Measurements from ENCODE around the gene DSCAM.
A peak's percentile ranks its signal among the peaks of the same experiment; 100 is the strongest.

The DSCAM gene

DNA sequence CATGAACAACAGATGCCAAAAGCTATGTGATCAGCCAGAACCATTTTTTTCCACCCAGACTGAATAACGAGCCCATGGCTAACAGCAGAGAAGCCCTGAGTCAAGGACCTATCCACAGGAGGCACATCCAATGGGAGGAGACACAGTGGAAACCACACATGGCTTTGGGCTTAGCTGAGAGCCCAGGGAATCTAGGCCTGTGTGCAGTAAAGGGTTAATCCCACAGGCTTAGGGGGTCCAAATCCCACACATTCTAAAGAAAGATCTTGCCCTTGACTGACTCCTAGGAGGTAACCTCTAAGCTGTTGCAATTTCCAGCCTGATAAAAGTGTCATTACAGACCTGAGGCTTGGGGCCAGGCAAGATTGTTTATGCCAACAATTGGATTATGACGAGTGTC is 194.5 kb downstream of the DSCAM start:
- DNase-seq (ENCODE audit: low spot score), result no peak

DNA sequence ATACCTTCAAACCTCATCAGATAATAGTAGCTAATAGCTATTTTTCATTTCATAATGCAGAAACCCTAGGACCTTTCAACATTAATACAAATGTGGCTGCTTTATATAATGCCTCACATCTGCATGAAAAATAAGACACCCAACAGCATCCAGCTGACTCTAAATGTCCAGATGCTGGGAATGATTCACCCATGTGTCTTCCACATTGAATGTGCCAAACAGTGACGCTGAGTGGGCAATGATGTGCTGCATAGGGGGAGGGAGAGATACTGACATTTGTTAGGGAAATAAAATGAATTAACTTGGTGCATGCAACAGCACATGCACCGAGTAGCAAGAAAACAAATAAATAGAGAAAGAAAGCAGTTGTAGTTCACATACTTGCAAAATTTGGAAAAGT is 199.3 kb downstream of the DSCAM start:
- DNase-seq (ENCODE audit: low spot score), result no peak

DNA sequence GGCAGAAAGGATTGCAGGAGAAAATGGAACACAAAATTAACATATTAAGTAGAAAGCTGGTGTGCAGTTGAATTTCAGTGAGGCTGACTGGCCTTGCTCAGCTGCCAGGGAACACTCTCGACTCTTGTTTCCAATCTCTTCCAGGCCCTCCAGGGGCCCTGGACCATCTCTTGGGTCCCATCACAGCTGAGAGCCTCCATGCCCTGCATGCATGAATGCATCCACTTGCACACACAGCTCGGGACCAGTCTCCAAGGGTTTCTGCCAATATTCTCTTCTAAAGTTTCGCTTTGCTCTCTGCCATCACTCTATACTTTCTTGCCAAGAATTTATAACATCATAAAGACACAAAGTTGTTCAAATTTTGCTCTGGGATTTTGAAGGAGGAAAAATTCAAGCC is 200.3 kb downstream of the DSCAM start:
- DNase-seq (ENCODE audit: low spot score), result no peak

DNA sequence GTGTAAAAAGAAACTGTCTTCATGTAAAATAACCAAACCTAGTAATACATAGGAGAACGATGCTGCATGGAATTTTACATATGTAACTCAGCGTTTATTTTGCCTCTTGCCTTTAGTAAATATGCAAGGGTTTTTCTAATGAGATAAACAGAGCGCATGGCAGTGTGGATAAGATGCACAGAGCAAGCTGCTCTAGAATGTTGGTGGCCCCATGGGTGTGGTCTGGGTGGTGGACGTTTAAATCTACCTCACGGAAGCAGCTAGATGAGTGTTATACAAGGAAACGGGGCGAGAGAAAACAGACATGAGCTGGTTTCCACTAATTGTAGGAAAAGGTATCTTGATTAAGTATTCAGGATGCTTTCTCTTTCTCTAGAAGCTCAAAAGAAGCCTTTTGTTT is 205.9 kb downstream of the DSCAM start:
- DNase-seq (ENCODE audit: low spot score), result no peak

DNA sequence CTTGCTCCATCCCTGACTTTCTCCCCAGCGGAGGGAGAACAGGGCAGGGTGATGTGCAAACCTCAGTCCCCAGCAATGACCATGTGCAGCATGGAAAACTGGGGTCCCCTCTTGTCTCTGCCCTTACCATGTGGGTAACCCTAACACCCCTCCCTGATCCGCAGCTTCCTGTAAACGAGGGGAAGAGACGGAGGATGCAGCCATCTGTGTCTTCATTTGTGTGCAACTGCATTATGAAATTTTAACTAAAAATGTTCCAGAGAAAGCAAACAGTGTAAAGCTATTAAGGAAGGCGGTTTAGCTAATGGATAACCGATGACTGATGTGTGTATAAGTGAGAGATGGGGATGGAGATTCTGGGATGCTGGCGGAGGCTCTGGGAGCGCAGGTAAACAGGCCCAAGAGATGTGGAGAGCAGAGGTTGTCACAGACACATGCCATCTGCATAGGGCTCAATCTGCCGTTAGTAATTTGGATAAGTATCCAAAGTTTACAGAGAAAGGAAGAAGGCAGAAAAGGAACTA is 206.6 kb downstream of the DSCAM start:
- DNase-seq (ENCODE audit: low spot score), result no peak

DNA sequence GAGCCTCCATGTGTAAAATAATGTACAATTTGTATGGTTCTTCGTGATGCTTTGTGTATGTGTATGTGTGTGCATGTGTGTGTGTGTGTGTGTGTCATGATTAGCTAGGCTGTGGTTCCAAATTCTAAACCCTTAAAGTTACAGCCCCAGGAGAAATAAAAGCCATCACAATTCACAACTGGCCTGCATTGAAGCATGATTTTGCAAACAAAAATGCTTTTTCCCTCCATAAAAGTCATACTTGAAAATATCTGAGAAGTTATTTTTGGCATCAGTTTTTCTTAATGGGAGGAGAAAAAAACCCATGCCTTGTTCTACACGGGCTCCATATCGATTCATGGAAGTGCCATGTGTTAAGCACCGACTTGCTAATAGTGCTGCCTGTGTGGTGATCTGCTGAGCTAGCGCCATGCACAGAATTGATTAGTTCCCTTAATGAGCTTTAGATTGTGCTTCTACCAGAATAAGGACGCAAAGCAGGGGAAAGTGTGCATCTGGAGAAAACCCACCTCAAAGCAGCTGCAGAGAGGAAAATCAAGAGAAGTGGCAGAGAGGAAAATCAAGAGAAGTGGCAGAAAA is 207.3 kb downstream of the DSCAM start:
- DNase-seq (ENCODE audit: low spot score), result no peak

DNA sequence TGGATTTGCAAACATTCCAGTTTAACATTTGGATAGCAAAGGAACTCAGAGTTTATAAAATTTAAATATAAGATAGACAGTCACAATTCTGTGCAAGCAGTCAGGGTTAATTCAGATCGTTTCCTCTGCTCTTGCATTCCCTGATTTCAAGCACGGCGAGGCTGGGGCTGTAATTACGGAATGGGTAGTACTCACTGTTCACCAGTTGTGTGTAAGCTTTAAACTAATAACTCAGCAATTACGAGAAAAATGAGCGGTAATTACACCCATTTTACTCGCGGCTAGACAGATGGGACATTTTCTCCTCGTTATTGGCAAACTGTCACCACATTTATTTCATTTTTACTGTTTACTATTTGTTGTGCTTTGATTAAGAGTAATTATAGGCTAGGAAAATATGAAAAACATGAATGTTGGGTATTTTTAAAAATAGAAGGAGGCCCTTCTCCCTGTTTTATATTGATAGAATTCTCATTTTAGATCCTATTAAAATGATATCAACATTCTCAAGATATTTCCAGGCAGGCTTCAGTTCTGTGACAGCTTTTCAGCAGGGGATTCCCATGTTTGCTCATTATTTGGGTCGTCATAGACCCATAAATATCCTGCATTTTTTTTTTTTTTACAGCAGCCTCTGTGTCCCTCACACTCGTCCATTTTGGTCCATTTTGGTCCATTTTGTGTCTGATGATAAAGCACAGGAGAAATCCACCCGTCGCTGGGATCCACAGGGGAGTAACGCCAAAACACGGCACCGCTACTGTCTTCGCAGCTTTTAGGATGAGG is 208.3 kb downstream of the DSCAM start:
- no peak for DNase-seq (ENCODE audit: low spot score)

DNA sequence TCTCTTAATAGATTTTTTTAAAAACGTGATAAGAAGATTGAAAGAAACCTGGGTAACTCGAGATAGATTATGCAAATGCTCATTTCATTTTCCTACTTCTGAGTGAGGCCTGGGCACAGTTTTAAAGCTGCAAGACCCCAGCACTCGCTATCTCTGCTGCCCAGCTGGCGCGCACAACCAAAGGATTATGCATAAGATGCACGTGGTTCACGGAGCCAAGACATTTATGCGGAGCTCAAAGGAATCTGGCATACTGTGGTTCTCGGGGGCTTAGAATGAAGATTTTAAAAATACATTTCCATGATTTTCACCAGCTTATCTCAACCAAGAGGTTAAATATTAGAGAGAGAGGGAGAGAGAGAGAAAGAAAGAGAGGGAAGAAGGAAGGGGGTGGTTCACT is 210.9 kb downstream of the DSCAM start:
- no peak for DNase-seq (ENCODE audit: low spot score)

DNA sequence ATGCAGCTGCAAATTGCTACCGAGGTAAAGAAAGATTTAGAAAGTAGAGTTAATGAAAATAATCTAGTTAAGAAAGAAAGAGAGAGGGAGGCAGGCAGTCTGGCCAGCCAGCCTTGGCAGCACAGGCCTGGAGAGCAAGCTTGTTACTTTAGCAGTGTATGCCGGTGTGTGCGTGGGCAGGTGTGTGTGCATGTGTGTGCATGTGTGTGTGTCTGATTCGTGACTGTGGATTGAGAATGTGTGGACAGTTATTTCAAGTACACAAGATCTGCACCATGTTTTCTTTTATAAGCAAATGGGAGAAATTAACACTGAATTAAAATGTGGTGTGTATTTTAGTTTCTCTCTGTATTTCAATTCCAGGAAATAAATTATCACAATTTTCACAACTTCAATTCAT is 211.6 kb downstream of the DSCAM start:
- DNase-seq (ENCODE audit: low spot score), result no peak

DNA sequence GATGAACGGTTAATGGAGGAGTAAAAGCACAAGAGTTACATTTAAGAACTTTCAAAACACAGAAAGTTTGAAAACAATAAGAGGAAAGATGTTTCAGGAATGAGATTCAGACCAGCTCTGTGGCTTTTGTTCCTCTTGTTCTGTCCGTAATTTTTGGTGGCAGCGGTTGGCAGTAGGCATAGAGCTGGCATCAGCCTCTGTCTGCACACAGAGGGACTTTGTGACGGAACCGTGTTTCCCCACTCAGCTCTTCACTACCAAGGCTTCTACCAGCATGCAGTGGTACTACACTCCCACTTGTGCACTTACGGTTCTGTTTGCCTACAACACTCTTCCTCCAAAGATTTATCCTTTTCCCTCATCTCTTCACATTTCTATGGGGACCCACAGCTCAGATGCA is 212.8 kb downstream of the DSCAM start:
- DNase-seq (ENCODE audit: low spot score), result peak; percentile 47

DNA sequence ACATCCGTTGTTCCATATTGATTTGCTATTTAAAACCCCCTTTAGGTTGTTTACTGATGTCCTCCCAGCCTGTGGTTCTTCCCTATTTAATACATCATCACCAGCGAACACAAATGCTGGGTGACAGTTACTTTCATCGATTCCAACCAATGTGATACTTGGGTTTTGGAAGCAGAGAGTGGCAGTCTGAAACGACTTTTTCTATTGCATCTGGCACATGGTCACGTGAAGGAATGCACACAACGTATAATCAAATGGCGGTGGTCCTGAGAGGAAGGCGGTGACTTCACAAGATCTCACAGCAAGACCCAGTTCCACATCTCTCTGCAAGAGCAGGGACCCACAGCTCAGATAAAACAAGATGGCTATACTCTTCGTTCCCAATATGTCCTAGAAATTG is 213.9 kb downstream of the DSCAM start:
- no peak for DNase-seq (ENCODE audit: low spot score)

DNA sequence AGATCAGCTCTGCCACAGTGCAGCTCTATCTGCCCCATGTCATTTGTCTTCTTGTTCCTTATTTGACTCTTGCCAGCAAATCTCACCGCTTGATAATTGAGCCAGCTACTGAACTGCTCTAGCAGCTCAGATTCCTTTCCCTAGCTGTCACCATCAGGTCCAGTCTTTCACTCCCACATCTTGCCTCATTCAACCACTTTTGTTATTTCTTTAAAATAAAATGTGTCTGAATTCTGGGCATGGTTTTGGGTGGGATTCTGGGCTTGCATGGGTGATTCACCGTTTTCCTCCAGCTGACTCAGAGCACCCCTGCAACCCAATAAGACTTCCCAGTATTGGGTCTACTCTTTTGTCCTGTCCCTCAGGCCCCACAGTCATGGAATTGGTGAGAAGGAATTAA is 215.7 kb downstream of the DSCAM start:
- no peak for DNase-seq (ENCODE audit: low spot score)

DNA sequence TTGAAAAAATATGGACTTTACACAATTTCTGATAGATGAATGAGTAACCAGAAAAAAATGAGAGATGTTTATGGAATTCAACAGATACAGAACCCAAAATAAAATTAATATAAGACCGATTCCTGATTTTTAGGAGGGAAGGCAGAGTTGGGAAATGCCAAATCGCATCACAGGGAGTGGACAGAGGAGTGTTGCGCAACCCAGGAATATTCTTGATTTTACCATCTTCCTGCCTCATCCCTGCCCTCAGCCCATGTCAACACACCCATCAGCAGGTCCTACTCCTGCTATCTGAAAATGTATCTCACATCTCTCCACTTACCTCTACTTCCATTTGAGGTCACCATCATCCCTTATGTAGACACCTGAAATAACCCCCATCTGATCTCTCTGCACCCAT is 221.0 kb downstream of the DSCAM start:
- DNase-seq (ENCODE audit: low spot score), result no peak

DNA sequence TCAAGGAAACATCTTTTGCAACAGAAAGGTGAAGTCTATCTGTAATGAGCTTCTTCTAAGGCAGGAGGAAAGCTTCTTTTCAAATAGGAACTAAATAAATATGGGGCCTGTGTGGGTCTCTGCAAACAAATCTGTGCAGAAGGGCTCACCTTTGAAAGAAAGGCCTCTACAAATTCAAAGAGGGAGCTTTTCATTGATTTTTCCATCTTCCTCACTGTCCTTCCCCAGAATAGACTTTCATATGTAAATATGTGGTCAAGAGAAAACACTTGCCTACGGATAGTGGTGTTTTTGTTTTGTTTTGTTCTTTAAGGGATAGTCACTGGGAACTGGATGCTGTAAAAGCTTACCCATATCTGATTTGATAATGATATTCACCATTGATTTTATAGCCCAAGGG is 223.4 kb downstream of the DSCAM start:
- DNase-seq (ENCODE audit: low spot score), result no peak

DNA sequence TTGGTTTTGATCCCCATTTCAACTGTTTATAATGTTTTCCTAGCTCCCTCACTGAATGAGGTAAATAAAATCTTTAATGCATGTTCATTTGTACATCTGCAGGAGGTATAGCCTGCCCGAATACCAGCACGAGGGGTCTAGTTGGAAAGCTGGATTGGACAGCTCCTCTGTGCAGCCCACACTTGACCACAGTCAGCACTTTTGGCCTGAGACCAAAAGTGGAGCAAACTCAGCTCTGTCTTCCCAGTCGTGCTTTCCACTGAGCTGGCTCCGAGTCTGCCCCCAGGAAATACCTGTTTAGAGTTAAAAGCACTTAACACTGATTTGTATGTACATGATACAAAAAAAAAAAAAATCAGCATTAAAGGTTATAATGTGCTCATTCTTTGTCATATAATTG is 224.4 kb downstream of the DSCAM start:
- DNase-seq (ENCODE audit: low spot score), result no peak

DNA sequence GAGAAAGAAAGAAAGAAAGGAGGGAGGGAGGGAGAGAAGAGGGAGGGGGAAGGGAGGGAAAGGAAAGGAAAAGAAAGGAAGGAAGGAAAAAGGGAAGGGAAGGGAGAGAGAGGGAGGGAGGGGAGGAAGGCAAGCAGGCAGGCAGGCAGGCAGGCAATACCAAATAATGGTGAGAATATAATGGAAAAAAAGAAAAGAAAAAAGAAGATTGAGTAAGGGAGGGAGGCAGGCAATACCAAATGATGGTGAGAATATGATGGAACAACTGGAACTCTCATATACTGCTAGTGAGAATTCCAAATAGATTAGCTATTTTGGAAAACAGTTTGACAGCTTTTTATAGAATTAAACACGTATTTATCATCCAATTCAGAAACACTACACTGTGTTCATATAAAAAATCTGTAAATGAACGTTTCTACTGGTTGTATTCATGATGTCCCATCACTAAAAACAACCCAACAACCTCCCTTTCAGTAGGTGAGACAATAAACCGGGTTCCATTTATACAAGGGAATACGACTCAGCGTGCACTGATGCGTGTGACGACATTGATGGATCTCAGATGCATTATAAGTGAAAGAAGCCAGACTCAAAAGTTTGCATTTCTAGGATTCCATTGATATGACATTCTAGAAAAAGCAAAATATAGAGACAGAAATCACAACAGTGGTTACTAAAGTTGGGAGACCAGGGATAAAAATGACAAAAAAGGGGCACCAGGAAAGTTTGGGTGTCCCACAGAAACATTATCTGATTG is 226.4 kb downstream of the DSCAM start:
- DNase-seq (ENCODE audit: low spot score), result no peak

DNA sequence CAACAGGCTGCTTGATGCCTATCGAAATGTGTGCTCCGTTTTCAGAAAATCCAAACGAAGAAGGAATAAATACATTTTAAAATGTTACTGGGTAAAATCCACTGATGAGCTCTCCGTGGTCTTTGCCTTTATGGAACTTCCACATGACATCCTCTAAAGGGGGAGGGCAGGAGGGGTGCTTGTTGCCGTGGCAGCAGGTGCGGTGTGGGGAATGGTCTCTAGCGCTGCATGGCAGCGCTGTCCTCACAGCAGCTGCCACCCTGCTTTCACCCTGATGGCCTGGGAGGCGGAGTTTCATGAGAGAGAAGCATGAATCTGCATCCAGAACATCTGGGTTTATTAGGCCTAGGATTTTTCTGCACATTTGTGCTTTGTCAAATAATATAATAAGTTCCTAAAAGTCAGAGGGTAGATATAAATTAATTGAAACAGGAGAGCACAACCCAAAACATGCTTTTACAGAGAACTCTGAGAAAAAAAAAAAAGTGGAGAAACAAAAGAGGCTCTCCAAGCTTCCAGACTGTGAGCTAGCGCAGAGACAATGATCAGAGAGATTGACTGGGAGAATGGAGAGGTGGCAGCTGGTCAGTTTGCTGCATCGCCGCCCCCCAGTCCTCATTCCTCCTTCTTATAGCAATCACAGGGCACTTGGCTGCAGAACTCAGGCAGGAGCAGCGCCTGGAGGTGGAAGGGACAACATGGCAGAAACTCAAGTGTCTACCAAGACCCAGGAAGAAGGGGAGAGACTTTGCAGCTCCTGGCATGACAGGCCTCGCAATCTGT is 228.6 kb downstream of the DSCAM start:
- no peak for DNase-seq (ENCODE audit: low spot score)

DNA sequence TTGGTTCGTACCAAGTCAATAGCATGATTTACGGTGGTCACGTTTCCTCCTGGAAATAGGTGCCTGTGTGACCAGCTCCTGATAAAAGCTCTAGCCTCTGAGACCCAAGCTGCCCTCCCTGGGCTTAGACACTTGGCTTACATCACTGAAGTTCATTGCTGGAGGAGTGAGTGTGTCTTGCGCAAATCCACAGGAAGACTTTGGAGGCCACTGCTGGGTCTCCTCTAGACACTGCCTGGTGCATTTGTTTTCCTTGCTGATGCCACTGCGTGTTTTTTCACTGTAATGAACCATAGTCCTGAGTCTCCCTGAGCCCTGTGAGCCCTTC is 230.6 kb downstream of the DSCAM start:
- no peak for DNase-seq (ENCODE audit: low spot score)

DNA sequence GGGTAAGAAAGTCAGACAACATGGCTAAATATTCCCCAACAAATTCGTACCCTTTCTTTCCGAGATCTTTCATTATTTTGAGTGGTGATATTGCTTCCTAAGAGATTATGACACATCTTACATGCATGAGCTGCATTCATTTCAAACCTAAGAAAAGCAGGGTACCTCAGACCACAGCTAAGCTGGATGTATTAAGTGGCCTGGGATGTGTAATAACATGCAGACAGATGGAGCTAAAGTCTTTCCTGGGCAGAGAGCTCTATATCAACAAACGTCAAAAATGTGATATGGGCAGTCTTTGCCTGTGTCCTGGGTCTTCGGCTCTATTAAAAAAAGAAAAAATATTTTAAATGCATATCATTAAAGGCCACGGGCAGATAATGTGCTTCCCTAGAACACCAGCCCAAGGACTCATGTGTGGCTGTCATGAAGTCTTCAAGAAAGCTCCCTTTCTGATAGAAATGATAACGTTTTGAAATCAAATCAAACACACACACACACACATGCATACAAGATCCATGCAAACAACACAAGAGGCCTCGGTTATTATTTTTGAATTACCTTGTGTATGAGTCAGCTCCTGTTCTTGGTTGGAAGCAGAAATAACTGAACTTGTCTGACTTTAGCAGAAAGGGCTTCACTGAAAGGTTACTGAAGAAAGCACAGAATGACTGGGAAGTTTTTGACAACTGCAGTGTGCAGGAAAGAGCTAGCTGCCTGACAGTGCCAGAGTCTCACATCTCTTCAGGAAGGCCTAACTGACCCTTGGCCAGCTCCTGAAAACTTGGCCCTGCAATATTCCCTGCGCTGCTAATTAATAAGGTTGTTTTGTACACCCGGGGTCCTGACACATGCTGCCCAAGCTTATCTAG is 231.2 kb downstream of the DSCAM start:
- no peak for DNase-seq (ENCODE audit: low spot score)

DNA sequence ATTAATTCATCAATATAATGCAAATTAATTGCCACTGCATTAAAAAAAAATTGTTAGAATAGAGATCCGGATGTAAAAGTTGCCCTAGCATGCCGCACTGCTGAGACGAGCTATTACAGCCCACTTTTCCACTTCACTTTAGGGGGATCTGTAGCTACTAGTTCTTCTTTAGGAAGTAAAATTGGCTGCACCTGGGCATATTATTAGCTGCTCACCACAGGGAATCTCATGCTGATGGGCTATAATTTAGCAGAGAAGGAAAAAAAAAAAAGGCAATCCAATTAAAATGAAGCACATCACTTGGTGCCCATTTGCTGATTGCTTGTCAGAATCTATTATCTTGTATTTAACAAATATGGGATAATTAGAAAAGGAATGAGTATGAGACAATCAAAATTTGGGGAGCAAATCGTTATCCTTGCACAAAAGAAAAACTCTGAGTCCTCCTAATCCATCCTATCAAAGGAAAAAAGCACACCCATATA is 233.4 kb downstream of the DSCAM start:
- no peak for DNase-seq (ENCODE audit: low spot score)

DNA sequence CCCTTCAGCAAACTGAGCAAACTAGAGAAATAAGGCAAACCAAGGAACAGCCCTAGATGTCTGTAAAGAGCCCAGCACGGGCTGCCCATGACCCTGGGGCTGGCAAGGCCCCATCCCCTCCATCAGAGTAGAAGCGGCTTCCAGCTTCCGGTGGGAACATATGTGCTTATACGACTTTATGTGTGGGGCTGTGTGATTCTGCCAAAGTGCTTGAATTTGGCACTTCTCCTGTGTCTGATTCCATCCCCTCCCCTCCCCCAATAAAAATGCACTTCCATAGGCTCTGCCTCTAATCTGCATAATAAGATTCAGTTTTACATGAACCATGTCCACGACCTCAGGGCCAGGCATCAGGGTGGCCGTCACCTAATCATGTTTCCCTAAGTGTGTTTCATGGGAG is 236.6 kb downstream of the DSCAM start:
- no peak for DNase-seq (ENCODE audit: low spot score)
